ENCODE results near the gene ITGA4. TPM values are rescaled to one million over a fixed set of nuclear protein-coding genes. Genes with fewer than 3 reads are reported as not detected.

ITGA4 gene
- total and polyA plus RNA-seq, 4 donors, result 0.73 to 71.0 (median 14.4) TPM

- no peaks in the 10 kb centered on the region for H3K9me3 ChIP-seq (ENCODE audit: control insufficient read depth in 4 of 4, insufficient read depth in 3 of 4, low read length in 3 of 4)
- H3K27ac ChIP-seq (ENCODE audit: low read depth in 1 of 2, low read length in 1 of 2), result no peak overlapping the region
- no peak overlapping the region for H3K4me3 ChIP-seq
- no peaks in the 10 kb centered on the region for H3K4me1 ChIP-seq (ENCODE audit: control insufficient read depth in 5 of 5, insufficient read depth in 5 of 5, low read length in 5 of 5)
- 71 to 78% methylated on average over 1 of the region's 1 CpG for WGBS, 2 donors
- DNase-seq, result no peak
- H3K9ac ChIP-seq (ENCODE audit: insufficient read depth in 1 of 2, low read length in 2 of 2), result no peak overlapping the region
- no peak for ATAC-seq (ENCODE audit: insufficient read depth, low FRiP score)
- H3K36me3 ChIP-seq (ENCODE audit: control insufficient read depth in 4 of 4, insufficient read depth in 4 of 4, low read length in 4 of 4), result no peaks in the 10 kb centered on the region
- TF ChIP-seq CTCF (IDR thresholded peaks at IDR 0.05; ENCODE audit: control extremely low read depth, extremely low read depth), result no peak
- no peaks in the 10 kb centered on the region for H3K27me3 ChIP-seq (ENCODE audit: control insufficient read depth in 3 of 3, insufficient read depth in 3 of 3, low read length in 2 of 3)
These were observed 95.6 kb downstream of the ITGA4 start for GRCh38 chr2:181552808-181553207.

- WGBS, 2 donors, result 94 to 97% methylated on average over 2 of the region's 2 CpGs
- Histone ChIP-seq H3K4me3 (no peak overlapping the region), H3K27me3 (ENCODE audit: control insufficient read depth in 3 of 3, insufficient read depth in 3 of 3, low read length in 2 of 3) (no peaks in the 10 kb centered on the region), H3K9ac (ENCODE audit: insufficient read depth in 1 of 2, low read length in 2 of 2) (no peak overlapping the region), H3K9me3 (ENCODE audit: control insufficient read depth in 4 of 4, insufficient read depth in 3 of 4, low read length in 3 of 4) (no peaks in the 10 kb centered on the region), H3K36me3 (ENCODE audit: control insufficient read depth in 4 of 4, insufficient read depth in 4 of 4, low read length in 4 of 4) (no peaks in the 10 kb centered on the region), H3K27ac (ENCODE audit: low read depth in 1 of 2, low read length in 1 of 2) (no peak overlapping the region), H3K4me1 (ENCODE audit: control insufficient read depth in 5 of 5, insufficient read depth in 5 of 5, low read length in 5 of 5) (no peaks in the 10 kb centered on the region)
- TF ChIP-seq CTCF (IDR thresholded peaks at IDR 0.05; ENCODE audit: control extremely low read depth, extremely low read depth), result no peak
- no peak for DNase-seq
- no peak for ATAC-seq (ENCODE audit: insufficient read depth, low FRiP score)
These were observed 96.1 kb downstream of the ITGA4 start for GRCh38 chr2:181553244-181553643.

- Histone ChIP-seq H3K4me1 (ENCODE audit: control insufficient read depth in 5 of 5, insufficient read depth in 5 of 5, low read length in 5 of 5) (no peaks in the 10 kb centered on the region), H3K36me3 (ENCODE audit: control insufficient read depth in 4 of 4, insufficient read depth in 4 of 4, low read length in 4 of 4) (no peaks in the 10 kb centered on the region), H3K9ac (ENCODE audit: insufficient read depth in 1 of 2, low read length in 2 of 2) (no peak overlapping the region), H3K4me3 (no peak overlapping the region), H3K27me3 (ENCODE audit: control insufficient read depth in 3 of 3, insufficient read depth in 3 of 3, low read length in 2 of 3) (no peaks in the 10 kb centered on the region), H3K27ac (ENCODE audit: low read depth in 1 of 2, low read length in 1 of 2) (no peak overlapping the region), H3K9me3 (ENCODE audit: control insufficient read depth in 4 of 4, insufficient read depth in 3 of 4, low read length in 3 of 4) (no peaks in the 10 kb centered on the region)
- ATAC-seq (ENCODE audit: insufficient read depth, low FRiP score) (no peak), DNase-seq (no peak)
- WGBS, 2 donors, result 87 to 97% methylated on average over 2 of the region's 2 CpGs
- TF ChIP-seq CTCF (IDR thresholded peaks at IDR 0.05; ENCODE audit: control extremely low read depth, extremely low read depth), result no peak
These were observed 97.1 kb downstream of the ITGA4 start for GRCh38 chr2:181554061-181554830.

GRCh38 chr2:181558371-181558770 is 101.2 kb downstream of the ITGA4 start:
- no peaks in the 10 kb centered on the region for H3K36me3 ChIP-seq (ENCODE audit: control insufficient read depth in 4 of 4, insufficient read depth in 4 of 4, low read length in 4 of 4)
- DNase-seq (no peak), ATAC-seq (ENCODE audit: insufficient read depth, low FRiP score) (no peak)

More at GRCh38 chr2:181558371-181558770, 101.2 kb downstream of the ITGA4 start:
- 80 to 85% methylated on average over 2 of the region's 2 CpGs for WGBS, 2 donors
- no peak for TF ChIP-seq CTCF (IDR thresholded peaks at IDR 0.05; ENCODE audit: control extremely low read depth, extremely low read depth)
- no peak overlapping the region for H3K9ac ChIP-seq (ENCODE audit: insufficient read depth in 1 of 2, low read length in 2 of 2)
- no peaks in the 10 kb centered on the region for H3K4me1 ChIP-seq (ENCODE audit: control insufficient read depth in 5 of 5, insufficient read depth in 5 of 5, low read length in 5 of 5)
- H3K27ac ChIP-seq (ENCODE audit: low read depth in 1 of 2, low read length in 1 of 2), result no peak overlapping the region
- no peaks in the 10 kb centered on the region for H3K9me3 ChIP-seq (ENCODE audit: control insufficient read depth in 4 of 4, insufficient read depth in 3 of 4, low read length in 3 of 4)
- H3K27me3 ChIP-seq (ENCODE audit: control insufficient read depth in 3 of 3, insufficient read depth in 3 of 3, low read length in 2 of 3), result no peaks in the 10 kb centered on the region
- no peak overlapping the region for H3K4me3 ChIP-seq

Measured in lung (tissue), 12 donors.